Omental fat pad (tissue), 4 donors: Measurements from ENCODE around the gene PRR20A. TPM values are rescaled to one million over a fixed set of nuclear protein-coding genes. Genes with fewer than 3 reads are reported as not detected.
"Not testable (repeated sequence)": the region's sequence is repeated elsewhere in the genome, so short reads cannot be mapped to it uniquely, and the experiment has no call there.

ENCODE experiments used
- ATAC-seq: fragments of 150-250 bp; one replicate; pipeline ENCODE4 v1.9.1; 2016; ENCODE audit warnings: mild to moderate bottlenecking, moderate library complexity; ENCODE audit not compliant: low FRiP score
- DNase-seq: peaks from one replicate; pipeline ENCODE4 v3.0.0-alpha.2; 2019; ENCODE audit warnings: low spot score
- total RNA-seq, 4 donors: library from RNA; depleted of rRNA; stranded (reverse); fragments of >200 nt; gene quantifications; one replicate each; pipeline ENCODE4 v1.1.0, GENCODE V29; 2016
- TF ChIP-seq, protein P1 (sequence below), 3 donors: fragments of 450-650 bp; IDR thresholded peaks; one replicate each; pipeline ENCODE4 v1.5.1; 2016 to 2017; ENCODE audit warnings: antibody characterized with exemption in 3 of 3, mild to moderate bottlenecking in 3 of 3, moderate library complexity in 2 of 3

The PRR20A gene
- total RNA-seq: not detected

DNA sequence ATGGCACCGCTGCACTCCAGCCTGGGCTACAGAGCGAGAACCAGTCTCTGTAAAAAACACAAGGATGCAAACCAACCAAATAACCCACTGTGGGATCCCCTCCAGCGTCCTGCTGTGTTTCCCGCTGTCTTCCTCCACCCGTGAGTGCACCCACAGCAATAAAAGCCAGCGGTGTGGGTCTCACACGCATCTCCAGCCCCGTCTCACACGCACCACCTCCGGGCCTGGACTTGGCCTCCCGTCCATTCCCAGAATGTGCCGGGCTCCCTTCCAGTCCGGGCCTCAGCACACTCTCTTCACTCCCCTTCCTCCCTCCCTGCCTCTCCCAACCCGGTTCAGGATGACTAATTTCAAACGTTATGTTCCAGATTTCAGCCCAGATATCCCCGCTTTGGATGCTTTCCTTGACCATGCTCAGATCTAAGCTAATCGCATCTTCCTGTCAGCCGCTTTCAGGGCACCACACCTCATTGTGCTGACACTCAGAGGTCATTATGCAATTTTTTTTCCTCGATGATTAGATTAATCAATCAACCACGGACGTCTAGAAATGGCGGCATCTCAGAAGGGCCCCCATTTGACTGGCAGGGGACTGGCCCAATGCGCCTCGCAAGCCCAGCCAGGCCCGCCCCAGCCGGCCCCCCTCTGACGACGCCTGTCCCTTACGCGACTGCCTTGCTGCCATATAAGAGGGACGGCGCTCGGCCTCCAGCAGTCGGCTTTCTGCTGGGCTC lies at the start of gene PRR20A:
PRR20A (plus strand) TSS at position 684 of the 734 bp plus-strand sequence. CDS start 387 bp downstream, outside the sequence.
- ATAC-seq, DNase-seq: not testable (repeated sequence)

DNA sequence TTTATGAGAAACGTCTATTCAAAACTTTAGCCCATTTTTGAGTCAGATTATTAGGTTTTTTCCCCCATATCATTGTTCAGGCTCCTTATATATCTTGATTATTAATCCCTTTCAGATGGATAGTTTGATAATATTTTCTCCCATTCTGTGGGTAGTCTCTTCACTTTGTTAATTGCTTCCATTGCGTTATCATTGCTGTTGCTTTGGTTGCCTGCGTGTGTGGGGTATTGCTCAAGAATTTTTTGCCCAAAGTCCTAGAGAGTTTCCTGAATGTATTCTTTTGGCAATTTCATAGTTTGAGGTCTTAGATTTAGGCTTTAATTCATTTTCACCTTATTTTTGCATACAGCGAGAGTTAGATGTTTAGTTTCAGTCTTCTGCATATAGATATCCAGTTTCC lies 25.8 kb upstream of the PRR20A start:
- no peak for DNase-seq
- TF ChIP-seq, protein P1, sequence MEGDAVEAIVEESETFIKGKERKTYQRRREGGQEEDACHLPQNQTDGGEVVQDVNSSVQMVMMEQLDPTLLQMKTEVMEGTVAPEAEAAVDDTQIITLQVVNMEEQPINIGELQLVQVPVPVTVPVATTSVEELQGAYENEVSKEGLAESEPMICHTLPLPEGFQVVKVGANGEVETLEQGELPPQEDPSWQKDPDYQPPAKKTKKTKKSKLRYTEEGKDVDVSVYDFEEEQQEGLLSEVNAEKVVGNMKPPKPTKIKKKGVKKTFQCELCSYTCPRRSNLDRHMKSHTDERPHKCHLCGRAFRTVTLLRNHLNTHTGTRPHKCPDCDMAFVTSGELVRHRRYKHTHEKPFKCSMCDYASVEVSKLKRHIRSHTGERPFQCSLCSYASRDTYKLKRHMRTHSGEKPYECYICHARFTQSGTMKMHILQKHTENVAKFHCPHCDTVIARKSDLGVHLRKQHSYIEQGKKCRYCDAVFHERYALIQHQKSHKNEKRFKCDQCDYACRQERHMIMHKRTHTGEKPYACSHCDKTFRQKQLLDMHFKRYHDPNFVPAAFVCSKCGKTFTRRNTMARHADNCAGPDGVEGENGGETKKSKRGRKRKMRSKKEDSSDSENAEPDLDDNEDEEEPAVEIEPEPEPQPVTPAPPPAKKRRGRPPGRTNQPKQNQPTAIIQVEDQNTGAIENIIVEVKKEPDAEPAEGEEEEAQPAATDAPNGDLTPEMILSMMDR (IDR thresholded peaks at IDR 0.05): no peak
- ATAC-seq: no peak

DNA sequence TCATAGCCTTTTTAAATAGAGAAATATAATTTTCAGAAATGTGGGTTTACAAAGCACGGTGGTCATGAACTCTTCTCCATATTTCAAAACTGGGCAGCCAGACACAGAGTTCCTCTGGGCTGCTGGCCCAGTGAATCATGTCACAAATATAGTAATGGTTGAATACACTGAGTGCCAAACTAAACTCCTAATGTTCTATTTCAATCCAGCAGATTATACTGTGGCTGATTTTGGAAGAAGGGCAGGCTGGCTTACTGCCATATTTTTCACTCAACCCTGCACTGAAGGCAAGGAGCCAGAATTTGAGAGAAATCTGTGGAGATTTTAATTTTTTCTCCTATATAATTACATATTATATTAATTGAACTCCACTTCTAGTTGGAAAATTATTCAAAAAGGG lies 17.0 kb upstream of the PRR20A start:
- DNase-seq (no peak), ATAC-seq (no peak)
- TF ChIP-seq, protein P1 (IDR thresholded peaks at IDR 0.05): no peak

DNA sequence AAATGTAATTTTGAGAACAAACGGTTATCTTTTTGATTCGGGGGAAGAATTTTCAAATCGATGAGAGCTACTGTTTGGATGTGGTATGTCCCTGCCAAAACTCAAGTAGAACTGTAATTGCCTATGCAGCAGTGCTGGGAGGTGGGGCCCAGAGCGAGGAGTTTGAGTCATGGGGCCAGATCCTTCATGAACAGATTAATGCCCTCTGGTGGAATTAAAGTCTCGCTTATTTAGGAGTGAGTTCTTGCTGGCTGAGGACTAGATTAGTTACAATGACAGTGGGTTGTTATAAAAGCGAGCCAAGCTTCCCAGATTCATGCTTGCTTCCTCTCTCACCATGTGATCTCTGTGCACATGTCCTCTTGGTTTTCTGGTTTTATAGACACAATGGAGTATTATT lies 11.8 kb upstream of the PRR20A start:
- ATAC-seq: no peak
- no peak for DNase-seq
- TF ChIP-seq, protein P1 (IDR thresholded peaks at IDR 0.05): no peak

DNA sequence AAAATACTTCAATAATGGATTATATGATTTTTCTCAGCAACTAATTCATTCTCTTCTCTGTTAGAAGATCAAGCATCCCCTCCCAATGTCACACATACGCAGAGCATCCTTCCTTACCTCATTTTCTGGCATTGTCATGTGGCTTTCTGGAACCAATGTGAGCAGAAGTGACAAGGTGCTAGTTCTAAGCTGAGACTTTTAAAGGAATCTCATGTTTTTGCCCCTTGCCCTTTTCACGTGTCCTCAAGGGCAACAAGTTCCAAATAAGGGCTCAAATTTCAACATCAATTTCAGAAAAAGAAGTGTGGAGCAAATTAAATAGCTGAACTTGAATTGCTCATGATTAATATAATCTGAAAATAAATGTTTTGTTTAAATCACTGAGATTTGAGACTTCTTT lies 4.6 kb upstream of the PRR20A start:
- ATAC-seq: no peak
- TF ChIP-seq, protein P1 (IDR thresholded peaks at IDR 0.05): no peak
- DNase-seq: no peak

DNA sequence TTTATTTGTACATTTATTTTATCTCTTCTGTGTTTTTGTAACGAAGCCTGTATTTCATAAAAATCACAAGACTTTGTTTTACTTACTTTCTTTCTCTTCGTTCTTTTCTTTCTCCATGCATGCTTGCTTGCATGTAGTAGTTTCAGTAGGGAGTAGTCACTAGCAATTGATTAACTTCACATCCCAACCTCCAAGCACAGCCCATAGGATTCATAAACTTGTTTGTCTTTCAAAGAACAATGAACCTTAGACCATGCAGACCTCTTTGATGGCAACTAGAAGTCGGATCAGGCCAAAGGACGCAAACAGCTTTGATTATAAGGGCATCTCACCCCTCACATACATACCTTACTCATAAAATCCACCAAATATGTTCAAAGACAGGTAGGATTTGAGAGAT lies 3.1 kb upstream of the PRR20A start:
- no peak for ATAC-seq
- DNase-seq: no peak
- TF ChIP-seq, protein P1 (IDR thresholded peaks at IDR 0.05): no peak

DNA sequence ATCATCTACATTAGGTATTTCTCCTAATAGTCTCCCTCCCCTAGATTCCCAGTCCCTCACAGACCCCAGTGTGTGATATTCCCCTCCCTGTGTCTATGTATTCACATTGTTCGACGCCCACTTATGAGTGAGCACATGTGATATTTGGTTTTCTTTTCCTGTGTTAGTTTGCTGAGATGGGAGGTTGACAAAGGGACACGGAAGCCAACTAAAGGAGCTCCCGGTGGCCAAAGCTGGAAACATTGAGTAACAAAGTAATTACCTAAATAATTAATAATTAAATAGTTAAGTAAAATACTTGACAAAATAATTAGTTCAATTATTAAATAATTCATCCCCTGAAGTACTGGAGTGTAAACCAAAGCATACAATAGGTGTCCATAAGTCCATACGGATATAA lies 1.7 kb upstream of the PRR20A start:
- DNase-seq (no peak), ATAC-seq (no peak)
- TF ChIP-seq, protein P1 (IDR thresholded peaks at IDR 0.05): no peak

DNA sequence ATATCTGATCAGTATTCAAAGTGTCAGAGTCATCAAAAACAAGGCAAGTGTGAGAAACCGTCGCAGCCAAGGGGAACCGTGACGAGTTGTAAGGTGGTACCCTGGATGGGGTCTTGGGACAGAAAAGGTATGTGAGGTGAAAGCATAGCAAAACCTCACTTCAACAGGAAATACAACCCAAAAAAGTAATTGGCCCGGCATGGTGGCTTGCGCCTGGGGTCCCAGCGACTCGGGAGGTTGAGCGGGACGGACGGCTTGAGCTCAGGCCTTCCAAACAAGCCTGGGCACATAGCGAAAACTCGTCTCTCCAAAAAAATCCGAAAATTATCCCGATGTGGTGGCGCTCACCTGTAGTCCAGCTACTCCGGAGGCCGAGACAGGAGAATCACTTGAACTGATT lies 937 bp upstream of the PRR20A start:
- ATAC-seq, DNase-seq: not testable (repeated sequence)

DNA sequence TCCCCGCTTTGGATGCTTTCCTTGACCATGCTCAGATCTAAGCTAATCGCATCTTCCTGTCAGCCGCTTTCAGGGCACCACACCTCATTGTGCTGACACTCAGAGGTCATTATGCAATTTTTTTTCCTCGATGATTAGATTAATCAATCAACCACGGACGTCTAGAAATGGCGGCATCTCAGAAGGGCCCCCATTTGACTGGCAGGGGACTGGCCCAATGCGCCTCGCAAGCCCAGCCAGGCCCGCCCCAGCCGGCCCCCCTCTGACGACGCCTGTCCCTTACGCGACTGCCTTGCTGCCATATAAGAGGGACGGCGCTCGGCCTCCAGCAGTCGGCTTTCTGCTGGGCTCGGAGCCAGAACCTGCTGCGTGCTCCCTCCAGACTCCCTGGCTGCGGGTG lies 6.5 kb downstream of the PRR20A start, which contains the start of gene PRR20B:
PRR20B (plus strand) TSS at position 301 of the 400 bp plus-strand sequence. CDS start 387 bp downstream, outside the sequence.
- DNase-seq, ATAC-seq: not testable (repeated sequence)

DNA sequence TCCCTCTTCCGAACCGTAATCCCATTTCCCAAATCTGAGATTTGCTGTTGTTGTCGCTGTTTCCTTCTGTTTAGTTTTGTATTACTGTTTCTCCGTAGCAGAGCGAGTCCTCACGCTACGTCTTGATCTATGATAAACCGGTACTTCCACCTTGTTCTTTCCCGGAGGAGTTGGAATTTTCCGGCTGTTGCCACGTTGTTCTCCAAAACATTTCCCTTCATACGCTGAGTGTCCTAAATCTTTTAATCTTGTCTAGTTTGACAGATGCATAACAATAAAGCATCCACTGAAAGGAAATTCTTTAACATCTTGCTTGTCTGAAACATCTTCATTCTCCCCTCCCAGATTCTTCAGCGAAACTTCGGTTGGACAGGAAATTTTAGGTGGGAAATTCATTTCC lies 7.4 kb downstream of the PRR20A start:
- not testable (repeated sequence) for ATAC-seq, DNase-seq

DNA sequence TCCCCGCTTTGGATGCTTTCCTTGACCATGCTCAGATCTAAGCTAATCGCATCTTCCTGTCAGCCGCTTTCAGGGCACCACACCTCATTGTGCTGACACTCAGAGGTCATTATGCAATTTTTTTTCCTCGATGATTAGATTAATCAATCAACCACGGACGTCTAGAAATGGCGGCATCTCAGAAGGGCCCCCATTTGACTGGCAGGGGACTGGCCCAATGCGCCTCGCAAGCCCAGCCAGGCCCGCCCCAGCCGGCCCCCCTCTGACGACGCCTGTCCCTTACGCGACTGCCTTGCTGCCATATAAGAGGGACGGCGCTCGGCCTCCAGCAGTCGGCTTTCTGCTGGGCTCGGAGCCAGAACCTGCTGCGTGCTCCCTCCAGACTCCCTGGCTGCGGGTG lies 13.0 kb downstream of the PRR20A start, which contains the start of gene PRR20C:
PRR20C (plus strand) TSS at position 301 of the 400 bp plus-strand sequence. CDS start 387 bp downstream, outside the sequence.
- not testable (repeated sequence) for DNase-seq, ATAC-seq

DNA sequence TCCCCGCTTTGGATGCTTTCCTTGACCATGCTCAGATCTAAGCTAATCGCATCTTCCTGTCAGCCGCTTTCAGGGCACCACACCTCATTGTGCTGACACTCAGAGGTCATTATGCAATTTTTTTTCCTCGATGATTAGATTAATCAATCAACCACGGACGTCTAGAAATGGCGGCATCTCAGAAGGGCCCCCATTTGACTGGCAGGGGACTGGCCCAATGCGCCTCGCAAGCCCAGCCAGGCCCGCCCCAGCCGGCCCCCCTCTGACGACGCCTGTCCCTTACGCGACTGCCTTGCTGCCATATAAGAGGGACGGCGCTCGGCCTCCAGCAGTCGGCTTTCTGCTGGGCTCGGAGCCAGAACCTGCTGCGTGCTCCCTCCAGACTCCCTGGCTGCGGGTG lies 19.6 kb downstream of the PRR20A start, which contains the start of gene PRR20D:
PRR20D (plus strand) TSS at position 301 of the 400 bp plus-strand sequence. CDS start 387 bp downstream, outside the sequence.
- not testable (repeated sequence) for DNase-seq, ATAC-seq
